WTC11 (cell line): Measurements from ENCODE around the gene CGNL1. TPM values are rescaled to one million over a fixed set of nuclear protein-coding genes. Genes with fewer than 3 reads are reported as not detected.
A peak's percentile ranks its signal among the peaks of the same experiment; 100 is the strongest.

ENCODE experiments used
- ATAC-seq: fragments of 200-7000 bp; cut with Tn5 transposase; 2 replicates; pipeline ENCODE4 v1.10.0; 2021; ENCODE audit warnings: mild to moderate bottlenecking, moderate library complexity
- CTCF ChIA-PET: fragments of 300-600 bp; sonication (Branson Sonifier 250); formaldehyde crosslinking; loops from one replicate; lab custom pipeline; 2021; ENCODE audit warnings: antibody characterized with exemption; lab: Charles Lee
- POLR2A ChIA-PET: fragments of 350-600 bp; sonication (Branson Sonifier 250); formaldehyde crosslinking; loops from one replicate; lab custom pipeline; 2021; ENCODE audit warnings: antibody characterized with exemption; lab: Charles Lee
- DNase-seq: peaks from one replicate; pipeline ENCODE4 v3.0.0; 2021; ENCODE audit warnings: low spot score
- H3K27ac Mint-ChIP-seq: 2 replicates; pipeline ENCODE4 v1.8.0; 2021; ENCODE audit warnings: mixed read lengths
- H3K27me3 Mint-ChIP-seq: 2 replicates; pipeline ENCODE4 v1.8.0; 2021; ENCODE audit warnings: low read depth, mild to moderate bottlenecking, moderate library complexity, mixed read lengths
- H3K36me3 Mint-ChIP-seq: 2 replicates; pipeline ENCODE4 v1.8.0; 2021; ENCODE audit warnings: mixed read lengths
- H3K4me1 Mint-ChIP-seq: 2 replicates; pipeline ENCODE4 v1.8.0; 2022; ENCODE audit warnings: mixed read lengths
- H3K4me3 Mint-ChIP-seq: 2 replicates; pipeline ENCODE4 v1.8.0; 2021; ENCODE audit warnings: mild to moderate bottlenecking, moderate library complexity, mixed read lengths
- H3K9me3 Mint-ChIP-seq: 2 replicates; pipeline ENCODE4 v1.8.0; 2021; ENCODE audit warnings: mixed read lengths
- FOXP1 ChIP-seq: sonication (generic); formaldehyde crosslinking; IDR thresholded peaks from 2 replicates; pipeline ENCODE4 v1.8.0; 2022; ENCODE audit warnings: missing genetic modification reagents, mild to moderate bottlenecking, moderate library complexity, borderline replicate concordance
- GTF2I ChIP-seq: fragments of 250-450 bp; sonication (Bioruptor Pico); conservative IDR thresholded peaks from 2 replicates; pipeline ENCODE4 v1.4.0; 2021; ENCODE audit warnings: mild to moderate bottlenecking
- JAZF1 ChIP-seq: fragments of 250-450 bp; sonication (Bioruptor Pico); IDR thresholded peaks from 2 replicates; pipeline ENCODE4 v1.9.0; 2021; ENCODE audit warnings: moderate library complexity, mild to moderate bottlenecking, inconsistent platforms
- JUN ChIP-seq: sonication (generic); formaldehyde crosslinking; IDR thresholded peaks from 2 replicates; pipeline ENCODE4 v1.8.0; 2023; ENCODE audit warnings: mild to moderate bottlenecking, missing genetic modification reagents
- SMAD3 ChIP-seq: sonication (generic); formaldehyde crosslinking; IDR thresholded peaks from 2 replicates; pipeline ENCODE4 v1.8.0; 2022; ENCODE audit warnings: missing genetic modification reagents, mild to moderate bottlenecking, borderline replicate concordance
- TEAD4 ChIP-seq: sonication (generic); formaldehyde crosslinking; IDR thresholded peaks from 2 replicates; pipeline ENCODE4 v1.8.0; 2022; ENCODE audit warnings: mild to moderate bottlenecking, missing genetic modification reagents
- ZNF138 ChIP-seq: sonication (generic); formaldehyde crosslinking; conservative IDR thresholded peaks from 2 replicates; pipeline ENCODE4 v1.8.1; 2022; ENCODE audit warnings: mild to moderate bottlenecking, moderate library complexity, missing genetic modification reagents
- ZNF263 ChIP-seq: sonication (generic); formaldehyde crosslinking; IDR thresholded peaks from 2 replicates; pipeline ENCODE4 v1.8.1; 2022; ENCODE audit warnings: low read depth, mild to moderate bottlenecking, moderate library complexity, missing genetic modification reagents
- ZNF423 ChIP-seq: fragments of 250-450 bp; sonication (Bioruptor Pico); IDR thresholded peaks from 2 replicates; pipeline ENCODE4 v2.1.2; 2022; ENCODE audit warnings: mild to moderate bottlenecking, moderate library complexity
- total RNA-seq: library from RNA; stranded (reverse); gene quantifications from 3 replicates; pipeline ENCODE4 v1.2.3, GENCODE V29; 2021
- TF ChIP-seq, protein P1 (sequence below): fragments of 250-450 bp; sonication (Bioruptor Pico); IDR thresholded peaks from 2 replicates; pipeline ENCODE4 v1.8.0; 2021; ENCODE audit warnings: mild to moderate bottlenecking
- TF ChIP-seq, protein P2 (sequence below): fragments of 250-450 bp; sonication (Bioruptor Pico); IDR thresholded peaks from 2 replicates; pipeline ENCODE4 v1.9.0; 2021; ENCODE audit warnings: moderate library complexity, mild to moderate bottlenecking, inconsistent platforms, borderline replicate concordance
- TF ChIP-seq, protein P3 (sequence below): sonication (generic); formaldehyde crosslinking; IDR thresholded peaks from 2 replicates; pipeline ENCODE4 v1.8.1; 2023; ENCODE audit warnings: mild to moderate bottlenecking, missing genetic modification reagents, moderate library complexity
- TF ChIP-seq, protein P4 (sequence below): sonication (generic); formaldehyde crosslinking; IDR thresholded peaks from 2 replicates; pipeline ENCODE4 v1.8.0; 2022; ENCODE audit warnings: mild to moderate bottlenecking, missing genetic modification reagents
- TF ChIP-seq, protein P5 (sequence below): fragments of 250-450 bp; sonication (Bioruptor Pico); IDR thresholded peaks from 2 replicates; pipeline ENCODE4 v1.9.0; 2021; ENCODE audit warnings: mild to moderate bottlenecking
- TF ChIP-seq, protein P6 (sequence below): sonication (generic); formaldehyde crosslinking; IDR thresholded peaks from 2 replicates; pipeline ENCODE4 v1.8.1; 2023; ENCODE audit warnings: mild to moderate bottlenecking, missing genetic modification reagents, borderline replicate concordance
- TF ChIP-seq, protein P7 (sequence below): sonication (generic); formaldehyde crosslinking; IDR thresholded peaks from 2 replicates; pipeline ENCODE4 v1.8.0; 2023; ENCODE audit warnings: missing genetic modification reagents
- TF ChIP-seq, protein P8 (sequence below): sonication (generic); formaldehyde crosslinking; conservative IDR thresholded peaks from 2 replicates; pipeline ENCODE4 v1.8.1; 2023; ENCODE audit warnings: mild to moderate bottlenecking, low read depth, missing genetic modification reagents, moderate library complexity

Gene CGNL1
- total RNA-seq, 1 experiment from 2014 or later, result 57.3 TPM

DNA sequence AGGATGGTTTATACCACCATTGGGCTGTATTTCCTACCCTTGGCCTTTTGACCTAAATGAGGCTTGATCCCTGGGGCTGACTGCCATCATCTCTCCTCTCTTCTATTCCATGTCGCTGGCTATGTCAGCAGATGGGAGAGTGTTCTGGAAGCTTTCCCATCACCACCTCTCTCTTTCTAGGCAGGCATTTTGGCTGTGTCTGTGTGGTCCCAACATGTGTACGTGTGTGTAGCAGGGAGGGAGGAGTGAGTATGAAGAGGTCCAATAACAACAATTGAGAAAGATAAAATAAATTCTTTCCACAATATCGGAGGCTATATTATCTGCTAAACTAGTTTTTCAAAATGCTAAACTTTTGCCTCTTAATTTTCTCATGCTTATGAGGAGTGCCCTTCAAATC, 34.1 kb downstream of the CGNL1 start:
- peaks cover 10% of the 10 kb centered on the region for H3K36me3 Mint-ChIP-seq
- H3K9me3 Mint-ChIP-seq, result no peaks in the 10 kb centered on the region
- no peak for DNase-seq
- CTCF ChIA-PET, result no interaction called here
- no peaks in the 10 kb centered on the region for H3K27me3 Mint-ChIP-seq
- H3K4me1 Mint-ChIP-seq, result peaks cover 20% of the 10 kb centered on the region
- POLR2A ChIA-PET, result no interaction called here
- TF ChIP-seq JUN (no peak), FOXP1 (CRISPR knock-in tag) (no peak)
- TF ChIP-seq, protein P1, sequence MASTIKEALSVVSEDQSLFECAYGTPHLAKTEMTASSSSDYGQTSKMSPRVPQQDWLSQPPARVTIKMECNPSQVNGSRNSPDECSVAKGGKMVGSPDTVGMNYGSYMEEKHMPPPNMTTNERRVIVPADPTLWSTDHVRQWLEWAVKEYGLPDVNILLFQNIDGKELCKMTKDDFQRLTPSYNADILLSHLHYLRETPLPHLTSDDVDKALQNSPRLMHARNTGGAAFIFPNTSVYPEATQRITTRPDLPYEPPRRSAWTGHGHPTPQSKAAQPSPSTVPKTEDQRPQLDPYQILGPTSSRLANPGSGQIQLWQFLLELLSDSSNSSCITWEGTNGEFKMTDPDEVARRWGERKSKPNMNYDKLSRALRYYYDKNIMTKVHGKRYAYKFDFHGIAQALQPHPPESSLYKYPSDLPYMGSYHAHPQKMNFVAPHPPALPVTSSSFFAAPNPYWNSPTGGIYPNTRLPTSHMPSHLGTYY, result no peak
- TF ChIP-seq, protein P2, sequence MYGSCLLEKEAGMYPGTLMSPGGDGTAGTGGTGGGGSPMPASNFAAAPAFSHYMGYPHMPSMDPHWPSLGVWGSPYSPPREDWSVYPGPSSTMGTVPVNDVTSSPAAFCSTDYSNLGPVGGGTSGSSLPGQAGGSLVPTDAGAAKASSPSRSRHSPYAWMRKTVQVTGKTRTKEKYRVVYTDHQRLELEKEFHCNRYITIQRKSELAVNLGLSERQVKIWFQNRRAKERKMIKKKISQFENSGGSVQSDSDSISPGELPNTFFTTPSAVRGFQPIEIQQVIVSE (CRISPR knock-in tag), result no peak
- no peak overlapping the region for H3K27ac Mint-ChIP-seq
- ATAC-seq, result no peak
- H3K4me3 Mint-ChIP-seq, result no peak overlapping the region

DNA sequence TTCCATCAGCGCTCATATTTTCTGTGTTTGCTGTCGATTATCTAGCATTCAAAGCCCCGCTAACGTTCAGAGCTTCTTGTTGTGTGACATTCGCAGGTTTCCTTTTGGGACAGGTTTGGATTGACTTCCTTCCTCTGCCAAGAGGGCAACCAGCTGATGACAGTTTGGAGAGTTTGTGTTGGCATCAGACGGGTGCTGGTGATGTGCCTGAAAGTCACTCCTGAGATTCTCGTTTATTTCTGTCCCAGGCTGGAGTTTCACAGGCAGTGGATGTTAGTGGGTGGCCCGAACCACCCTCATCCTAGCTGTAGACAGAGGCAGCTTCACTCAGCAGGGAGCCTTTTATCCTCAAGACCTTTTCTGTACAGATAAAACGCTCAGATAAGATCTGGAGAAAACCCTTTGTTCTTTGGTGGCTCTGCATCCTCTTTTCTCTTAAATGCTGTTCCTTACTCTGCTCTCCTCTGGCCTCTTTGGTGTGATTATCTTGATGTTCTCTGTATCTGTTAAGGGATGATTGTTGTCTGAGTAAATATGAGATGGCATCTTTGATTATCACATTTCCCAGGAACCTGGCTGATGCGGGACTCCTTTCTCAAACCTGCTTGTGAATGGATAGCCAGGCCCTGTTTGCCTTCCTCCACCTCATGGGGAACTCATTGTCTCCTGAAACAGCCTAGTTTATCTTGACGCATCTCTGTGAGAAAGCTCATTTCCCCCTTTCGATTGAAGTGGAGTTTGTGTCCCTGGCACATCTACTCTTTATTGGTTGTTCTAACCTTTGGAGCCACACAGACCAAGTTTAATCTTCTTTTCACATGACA, 35.9 kb downstream of the CGNL1 start:
- no peaks in the 10 kb centered on the region for H3K9me3 Mint-ChIP-seq
- no peak overlapping the region for H3K4me3 Mint-ChIP-seq
- peaks cover 11% of the 10 kb centered on the region for H3K4me1 Mint-ChIP-seq
- H3K27ac Mint-ChIP-seq, result peak overlapping the region; percentile 43; the same call in 1 of the 2 replicates
- DNase-seq (no peak), ATAC-seq (no peak)
- CTCF ChIA-PET, result interaction anchor here (1.0 to 1.1 kb wide), 2 partner anchors 67 to 71 kb away, joined by 3 read pairs; no protein-coding TSS in a partner anchor
- no peaks in the 10 kb centered on the region for H3K27me3 Mint-ChIP-seq
- TF ChIP-seq ZNF138 (CRISPR knock-in tag) (no peak), FOXP1 (CRISPR knock-in tag) (no peak), SMAD3 (no peak), JAZF1 (CRISPR knock-in tag) (no peak), ZNF263 (CRISPR knock-in tag) (no peak), TEAD4 (CRISPR knock-in tag) (no peak), GTF2I (no peak), ZNF423 (CRISPR knock-in tag) (no peak)
- TF ChIP-seq, protein P3, sequence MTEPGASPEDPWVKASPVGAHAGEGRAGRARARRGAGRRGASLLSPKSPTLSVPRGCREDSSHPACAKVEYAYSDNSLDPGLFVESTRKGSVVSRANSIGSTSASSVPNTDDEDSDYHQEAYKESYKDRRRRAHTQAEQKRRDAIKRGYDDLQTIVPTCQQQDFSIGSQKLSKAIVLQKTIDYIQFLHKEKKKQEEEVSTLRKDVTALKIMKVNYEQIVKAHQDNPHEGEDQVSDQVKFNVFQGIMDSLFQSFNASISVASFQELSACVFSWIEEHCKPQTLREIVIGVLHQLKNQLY (CRISPR knock-in tag), result no peak
- TF ChIP-seq, protein P4, sequence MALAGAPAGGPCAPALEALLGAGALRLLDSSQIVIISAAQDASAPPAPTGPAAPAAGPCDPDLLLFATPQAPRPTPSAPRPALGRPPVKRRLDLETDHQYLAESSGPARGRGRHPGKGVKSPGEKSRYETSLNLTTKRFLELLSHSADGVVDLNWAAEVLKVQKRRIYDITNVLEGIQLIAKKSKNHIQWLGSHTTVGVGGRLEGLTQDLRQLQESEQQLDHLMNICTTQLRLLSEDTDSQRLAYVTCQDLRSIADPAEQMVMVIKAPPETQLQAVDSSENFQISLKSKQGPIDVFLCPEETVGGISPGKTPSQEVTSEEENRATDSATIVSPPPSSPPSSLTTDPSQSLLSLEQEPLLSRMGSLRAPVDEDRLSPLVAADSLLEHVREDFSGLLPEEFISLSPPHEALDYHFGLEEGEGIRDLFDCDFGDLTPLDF, result no peak
- TF ChIP-seq, protein P5, sequence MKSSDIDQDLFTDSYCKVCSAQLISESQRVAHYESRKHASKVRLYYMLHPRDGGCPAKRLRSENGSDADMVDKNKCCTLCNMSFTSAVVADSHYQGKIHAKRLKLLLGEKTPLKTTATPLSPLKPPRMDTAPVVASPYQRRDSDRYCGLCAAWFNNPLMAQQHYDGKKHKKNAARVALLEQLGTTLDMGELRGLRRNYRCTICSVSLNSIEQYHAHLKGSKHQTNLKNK (CRISPR knock-in tag), result no peak
- TF ChIP-seq, protein P6, sequence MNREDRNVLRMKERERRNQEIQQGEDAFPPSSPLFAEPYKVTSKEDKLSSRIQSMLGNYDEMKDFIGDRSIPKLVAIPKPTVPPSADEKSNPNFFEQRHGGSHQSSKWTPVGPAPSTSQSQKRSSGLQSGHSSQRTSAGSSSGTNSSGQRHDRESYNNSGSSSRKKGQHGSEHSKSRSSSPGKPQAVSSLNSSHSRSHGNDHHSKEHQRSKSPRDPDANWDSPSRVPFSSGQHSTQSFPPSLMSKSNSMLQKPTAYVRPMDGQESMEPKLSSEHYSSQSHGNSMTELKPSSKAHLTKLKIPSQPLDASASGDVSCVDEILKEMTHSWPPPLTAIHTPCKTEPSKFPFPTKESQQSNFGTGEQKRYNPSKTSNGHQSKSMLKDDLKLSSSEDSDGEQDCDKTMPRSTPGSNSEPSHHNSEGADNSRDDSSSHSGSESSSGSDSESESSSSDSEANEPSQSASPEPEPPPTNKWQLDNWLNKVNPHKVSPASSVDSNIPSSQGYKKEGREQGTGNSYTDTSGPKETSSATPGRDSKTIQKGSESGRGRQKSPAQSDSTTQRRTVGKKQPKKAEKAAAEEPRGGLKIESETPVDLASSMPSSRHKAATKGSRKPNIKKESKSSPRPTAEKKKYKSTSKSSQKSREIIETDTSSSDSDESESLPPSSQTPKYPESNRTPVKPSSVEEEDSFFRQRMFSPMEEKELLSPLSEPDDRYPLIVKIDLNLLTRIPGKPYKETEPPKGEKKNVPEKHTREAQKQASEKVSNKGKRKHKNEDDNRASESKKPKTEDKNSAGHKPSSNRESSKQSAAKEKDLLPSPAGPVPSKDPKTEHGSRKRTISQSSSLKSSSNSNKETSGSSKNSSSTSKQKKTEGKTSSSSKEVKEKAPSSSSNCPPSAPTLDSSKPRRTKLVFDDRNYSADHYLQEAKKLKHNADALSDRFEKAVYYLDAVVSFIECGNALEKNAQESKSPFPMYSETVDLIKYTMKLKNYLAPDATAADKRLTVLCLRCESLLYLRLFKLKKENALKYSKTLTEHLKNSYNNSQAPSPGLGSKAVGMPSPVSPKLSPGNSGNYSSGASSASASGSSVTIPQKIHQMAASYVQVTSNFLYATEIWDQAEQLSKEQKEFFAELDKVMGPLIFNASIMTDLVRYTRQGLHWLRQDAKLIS (CRISPR knock-in tag), result no peak
- TF ChIP-seq, protein P7, sequence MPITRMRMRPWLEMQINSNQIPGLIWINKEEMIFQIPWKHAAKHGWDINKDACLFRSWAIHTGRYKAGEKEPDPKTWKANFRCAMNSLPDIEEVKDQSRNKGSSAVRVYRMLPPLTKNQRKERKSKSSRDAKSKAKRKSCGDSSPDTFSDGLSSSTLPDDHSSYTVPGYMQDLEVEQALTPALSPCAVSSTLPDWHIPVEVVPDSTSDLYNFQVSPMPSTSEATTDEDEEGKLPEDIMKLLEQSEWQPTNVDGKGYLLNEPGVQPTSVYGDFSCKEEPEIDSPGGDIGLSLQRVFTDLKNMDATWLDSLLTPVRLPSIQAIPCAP, result no peak
- TF ChIP-seq, protein P8, sequence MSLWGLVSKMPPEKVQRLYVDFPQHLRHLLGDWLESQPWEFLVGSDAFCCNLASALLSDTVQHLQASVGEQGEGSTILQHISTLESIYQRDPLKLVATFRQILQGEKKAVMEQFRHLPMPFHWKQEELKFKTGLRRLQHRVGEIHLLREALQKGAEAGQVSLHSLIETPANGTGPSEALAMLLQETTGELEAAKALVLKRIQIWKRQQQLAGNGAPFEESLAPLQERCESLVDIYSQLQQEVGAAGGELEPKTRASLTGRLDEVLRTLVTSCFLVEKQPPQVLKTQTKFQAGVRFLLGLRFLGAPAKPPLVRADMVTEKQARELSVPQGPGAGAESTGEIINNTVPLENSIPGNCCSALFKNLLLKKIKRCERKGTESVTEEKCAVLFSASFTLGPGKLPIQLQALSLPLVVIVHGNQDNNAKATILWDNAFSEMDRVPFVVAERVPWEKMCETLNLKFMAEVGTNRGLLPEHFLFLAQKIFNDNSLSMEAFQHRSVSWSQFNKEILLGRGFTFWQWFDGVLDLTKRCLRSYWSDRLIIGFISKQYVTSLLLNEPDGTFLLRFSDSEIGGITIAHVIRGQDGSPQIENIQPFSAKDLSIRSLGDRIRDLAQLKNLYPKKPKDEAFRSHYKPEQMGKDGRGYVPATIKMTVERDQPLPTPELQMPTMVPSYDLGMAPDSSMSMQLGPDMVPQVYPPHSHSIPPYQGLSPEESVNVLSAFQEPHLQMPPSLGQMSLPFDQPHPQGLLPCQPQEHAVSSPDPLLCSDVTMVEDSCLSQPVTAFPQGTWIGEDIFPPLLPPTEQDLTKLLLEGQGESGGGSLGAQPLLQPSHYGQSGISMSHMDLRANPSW (CRISPR knock-in tag), result no peak
- TF ChIP-seq, protein P1, result no peak
- H3K36me3 Mint-ChIP-seq, result peaks cover 12% of the 10 kb centered on the region
- POLR2A ChIA-PET, result no interaction called here
